ENCODE measurements around the gene REXO1.
"Not testable (repeated sequence)": the region's sequence is repeated elsewhere in the genome, so short reads cannot be mapped to it uniquely, and the experiment has no call there.

GRCh38 chr19:1877280-1877660 is 29.0 kb upstream of the REXO1 start:
- not testable (repeated sequence) for TF ChIP-seq CTCF (conservative IDR thresholded peaks at IDR 0.05; ENCODE audit: low read length); EZH2phosphoT487 (IDR thresholded peaks at IDR 0.05; ENCODE audit: borderline replicate concordance)
